ENCODE measurements around the gene GRIN1.
A peak's percentile ranks its signal among the peaks of the same experiment; 100 is the strongest.

Gene GRIN1

DNA sequence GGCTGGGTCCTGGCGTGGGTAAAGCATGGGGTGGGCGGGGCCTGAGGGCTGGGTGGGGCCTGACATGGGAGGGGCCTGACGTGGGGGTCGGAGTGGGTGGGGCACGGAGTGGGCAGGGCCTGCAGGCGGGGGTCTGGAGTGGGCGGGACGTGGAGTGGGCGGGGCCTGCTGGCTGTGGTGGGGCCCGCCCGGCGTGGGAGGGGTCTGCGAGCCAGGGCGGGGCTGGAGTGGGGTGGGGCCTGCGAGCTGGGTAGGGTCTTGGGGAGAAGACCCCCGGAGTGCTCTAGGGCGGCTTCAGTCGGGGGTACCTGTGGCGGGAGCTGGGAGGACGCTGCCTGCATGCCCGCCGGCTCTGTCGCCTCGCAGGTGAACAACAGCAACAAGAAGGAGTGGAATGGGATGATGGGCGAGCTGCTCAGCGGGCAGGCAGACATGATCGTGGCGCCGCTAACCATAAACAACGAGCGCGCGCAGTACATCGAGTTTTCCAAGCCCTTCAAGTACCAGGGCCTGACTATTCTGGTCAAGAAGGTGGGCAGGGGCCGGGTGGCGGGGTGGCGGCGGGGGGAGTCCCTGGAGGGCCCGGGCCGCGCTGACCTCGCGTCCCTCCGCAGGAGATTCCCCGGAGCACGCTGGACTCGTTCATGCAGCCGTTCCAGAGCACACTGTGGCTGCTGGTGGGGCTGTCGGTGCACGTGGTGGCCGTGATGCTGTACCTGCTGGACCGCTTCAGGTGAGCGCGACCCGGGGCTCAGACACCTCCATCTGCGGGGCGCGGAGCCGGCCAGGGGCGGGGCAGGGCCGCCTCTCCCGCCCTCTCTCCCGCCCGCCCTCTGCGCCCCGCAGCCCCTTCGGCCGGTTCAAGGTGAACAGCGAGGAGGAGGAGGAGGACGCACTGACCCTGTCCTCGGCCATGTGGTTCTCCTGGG lies 22.9 kb downstream of the GRIN1 start:
- Histone ChIP-seq H3K9ac (no peak overlapping the region), H3K27ac (no peak overlapping the region), H3K36me3 (ENCODE audit: control insufficient read depth, insufficient read depth, low read length) (no peaks in the 10 kb centered on the region), H2AFZ (no peak overlapping the region), H3K4me3 (ENCODE audit: low read depth, low read length) (peak overlapping the region; percentile 39), H3K4me2 (ENCODE audit: low read length) (peak overlapping the region; percentile 26), H3K27me3 (ENCODE audit: control insufficient read depth, insufficient read depth, low read length) (peaks cover 6% of the 10 kb centered on the region), H3K4me1 (no peaks in the 10 kb centered on the region), H3K9me3 (ENCODE audit: control insufficient read depth, low read length) (no peaks in the 10 kb centered on the region), H3K79me2 (no peaks in the 10 kb centered on the region)
- TF ChIP-seq, protein P1, sequence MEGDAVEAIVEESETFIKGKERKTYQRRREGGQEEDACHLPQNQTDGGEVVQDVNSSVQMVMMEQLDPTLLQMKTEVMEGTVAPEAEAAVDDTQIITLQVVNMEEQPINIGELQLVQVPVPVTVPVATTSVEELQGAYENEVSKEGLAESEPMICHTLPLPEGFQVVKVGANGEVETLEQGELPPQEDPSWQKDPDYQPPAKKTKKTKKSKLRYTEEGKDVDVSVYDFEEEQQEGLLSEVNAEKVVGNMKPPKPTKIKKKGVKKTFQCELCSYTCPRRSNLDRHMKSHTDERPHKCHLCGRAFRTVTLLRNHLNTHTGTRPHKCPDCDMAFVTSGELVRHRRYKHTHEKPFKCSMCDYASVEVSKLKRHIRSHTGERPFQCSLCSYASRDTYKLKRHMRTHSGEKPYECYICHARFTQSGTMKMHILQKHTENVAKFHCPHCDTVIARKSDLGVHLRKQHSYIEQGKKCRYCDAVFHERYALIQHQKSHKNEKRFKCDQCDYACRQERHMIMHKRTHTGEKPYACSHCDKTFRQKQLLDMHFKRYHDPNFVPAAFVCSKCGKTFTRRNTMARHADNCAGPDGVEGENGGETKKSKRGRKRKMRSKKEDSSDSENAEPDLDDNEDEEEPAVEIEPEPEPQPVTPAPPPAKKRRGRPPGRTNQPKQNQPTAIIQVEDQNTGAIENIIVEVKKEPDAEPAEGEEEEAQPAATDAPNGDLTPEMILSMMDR (IDR thresholded peaks at IDR 0.05) = no peak

DNA sequence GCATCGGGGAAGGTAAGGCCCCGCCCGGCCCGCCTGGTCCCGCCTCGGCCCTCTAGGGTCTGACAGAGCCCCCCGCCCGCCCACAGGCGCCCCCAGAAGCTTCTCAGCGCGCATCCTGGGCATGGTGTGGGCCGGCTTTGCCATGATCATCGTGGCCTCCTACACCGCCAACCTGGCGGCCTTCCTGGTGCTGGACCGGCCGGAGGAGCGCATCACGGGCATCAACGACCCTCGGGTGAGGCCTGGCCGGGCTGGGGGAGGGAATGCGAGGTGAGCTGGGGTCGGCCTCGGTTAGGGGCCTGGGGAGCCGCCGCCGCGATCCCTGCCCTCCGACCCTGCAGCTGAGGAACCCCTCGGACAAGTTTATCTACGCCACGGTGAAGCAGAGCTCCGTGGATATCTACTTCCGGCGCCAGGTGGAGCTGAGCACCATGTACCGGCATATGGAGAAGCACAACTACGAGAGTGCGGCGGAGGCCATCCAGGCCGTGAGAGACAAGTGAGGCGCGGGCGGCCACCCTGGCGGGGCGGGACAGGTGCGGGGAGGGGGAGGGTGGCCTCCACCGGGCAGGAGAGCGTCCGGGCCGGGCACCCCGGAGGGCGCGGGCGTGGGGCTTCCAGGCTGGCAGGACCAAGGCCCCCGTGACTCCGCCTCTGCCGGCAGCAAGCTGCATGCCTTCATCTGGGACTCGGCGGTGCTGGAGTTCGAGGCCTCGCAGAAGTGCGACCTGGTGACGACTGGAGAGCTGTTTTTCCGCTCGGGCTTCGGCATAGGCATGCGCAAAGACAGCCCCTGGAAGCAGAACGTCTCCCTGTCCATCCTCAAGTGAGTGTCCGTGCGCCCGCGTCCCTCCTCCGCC lies 23.8 kb downstream of the GRIN1 start:
- H3K27me3 ChIP-seq (ENCODE audit: control insufficient read depth, insufficient read depth, low read length) = peaks cover 13% of the 10 kb centered on the region
- H2AFZ ChIP-seq = peak overlapping the region; percentile 64
- H3K9me3 ChIP-seq (ENCODE audit: control insufficient read depth, low read length) = no peaks in the 10 kb centered on the region
- H3K79me2 ChIP-seq = no peaks in the 10 kb centered on the region
- no peak overlapping the region for H3K9ac ChIP-seq
- peak overlapping the region; percentile 65 for H3K4me2 ChIP-seq (ENCODE audit: low read length)
- no peak overlapping the region for H3K27ac ChIP-seq
- TF ChIP-seq, protein P1 (IDR thresholded peaks at IDR 0.05) = no peak
- H3K4me1 ChIP-seq = no peaks in the 10 kb centered on the region
- no peaks in the 10 kb centered on the region for H3K36me3 ChIP-seq (ENCODE audit: control insufficient read depth, insufficient read depth, low read length)
- peak overlapping the region; percentile 39 for H3K4me3 ChIP-seq (ENCODE audit: low read depth, low read length)

DNA sequence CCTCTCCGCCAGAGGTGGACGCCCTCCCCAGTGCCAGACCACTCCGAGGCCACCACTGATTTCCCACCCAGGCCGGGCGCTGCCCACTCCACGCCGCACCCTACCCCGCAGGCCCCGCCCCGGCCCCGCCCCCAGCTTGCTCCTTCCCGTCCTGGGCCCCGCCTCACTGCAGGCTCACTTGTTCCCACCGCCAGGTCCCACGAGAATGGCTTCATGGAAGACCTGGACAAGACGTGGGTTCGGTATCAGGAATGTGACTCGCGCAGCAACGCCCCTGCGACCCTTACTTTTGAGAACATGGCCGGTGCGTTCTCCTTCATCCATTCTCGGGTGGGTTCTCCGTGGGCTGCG lies 24.4 kb downstream of the GRIN1 start:
- H3K4me2 ChIP-seq (ENCODE audit: low read length) = peak overlapping the region; percentile 65
- H3K9ac ChIP-seq = no peak overlapping the region
- no peak overlapping the region for H3K27ac ChIP-seq
- no peaks in the 10 kb centered on the region for H3K4me1 ChIP-seq
- H3K79me2 ChIP-seq = no peaks in the 10 kb centered on the region
- H2AFZ ChIP-seq = no peak overlapping the region
- no peaks in the 10 kb centered on the region for H3K9me3 ChIP-seq (ENCODE audit: control insufficient read depth, low read length)
- H3K27me3 ChIP-seq (ENCODE audit: control insufficient read depth, insufficient read depth, low read length) = peaks cover 13% of the 10 kb centered on the region
- peak overlapping the region; percentile 39 for H3K4me3 ChIP-seq (ENCODE audit: low read depth, low read length)
- TF ChIP-seq, protein P1 (IDR thresholded peaks at IDR 0.05) = no peak
- no peaks in the 10 kb centered on the region for H3K36me3 ChIP-seq (ENCODE audit: control insufficient read depth, insufficient read depth, low read length)

DNA sequence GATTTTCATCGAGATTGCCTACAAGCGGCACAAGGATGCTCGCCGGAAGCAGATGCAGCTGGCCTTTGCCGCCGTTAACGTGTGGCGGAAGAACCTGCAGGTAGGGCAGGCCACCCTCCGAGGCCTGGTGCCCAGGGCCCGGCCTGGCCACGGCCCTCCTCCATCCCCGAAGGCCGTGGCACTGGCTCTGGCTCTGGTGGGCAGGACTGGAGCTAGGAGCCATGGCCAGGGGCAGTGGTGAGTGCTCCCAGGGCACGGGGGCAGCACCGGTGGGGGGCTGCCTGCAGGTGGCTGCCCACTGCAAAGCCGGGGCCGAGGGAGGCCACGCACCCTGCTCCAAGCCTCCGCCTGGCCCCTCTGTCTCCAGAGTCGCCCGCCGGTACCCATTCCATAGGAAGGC lies 24.9 kb downstream of the GRIN1 start:
- TF ChIP-seq, protein P1 (IDR thresholded peaks at IDR 0.05) = no peak
- Histone ChIP-seq H3K27me3 (ENCODE audit: control insufficient read depth, insufficient read depth, low read length) (peaks cover 13% of the 10 kb centered on the region), H3K36me3 (ENCODE audit: control insufficient read depth, insufficient read depth, low read length) (no peaks in the 10 kb centered on the region), H3K27ac (no peak overlapping the region), H3K9ac (no peak overlapping the region), H3K4me1 (no peaks in the 10 kb centered on the region), H3K9me3 (ENCODE audit: control insufficient read depth, low read length) (no peaks in the 10 kb centered on the region), H3K4me3 (ENCODE audit: low read depth, low read length) (no peak overlapping the region), H3K79me2 (no peaks in the 10 kb centered on the region), H3K4me2 (ENCODE audit: low read length) (no peak overlapping the region), H2AFZ (no peak overlapping the region)

Data from parathyroid adenoma (tissue), 2 donors.